Measurements from ENCODE around the gene SMIM35. TPM values are rescaled to one million over a fixed set of nuclear protein-coding genes. Genes with fewer than 3 reads are reported as not detected.

The SMIM35 gene
- total and polyA plus RNA-seq, 4 donors: 0.06 to 0.17 (median 0.11) TPM

DNA sequence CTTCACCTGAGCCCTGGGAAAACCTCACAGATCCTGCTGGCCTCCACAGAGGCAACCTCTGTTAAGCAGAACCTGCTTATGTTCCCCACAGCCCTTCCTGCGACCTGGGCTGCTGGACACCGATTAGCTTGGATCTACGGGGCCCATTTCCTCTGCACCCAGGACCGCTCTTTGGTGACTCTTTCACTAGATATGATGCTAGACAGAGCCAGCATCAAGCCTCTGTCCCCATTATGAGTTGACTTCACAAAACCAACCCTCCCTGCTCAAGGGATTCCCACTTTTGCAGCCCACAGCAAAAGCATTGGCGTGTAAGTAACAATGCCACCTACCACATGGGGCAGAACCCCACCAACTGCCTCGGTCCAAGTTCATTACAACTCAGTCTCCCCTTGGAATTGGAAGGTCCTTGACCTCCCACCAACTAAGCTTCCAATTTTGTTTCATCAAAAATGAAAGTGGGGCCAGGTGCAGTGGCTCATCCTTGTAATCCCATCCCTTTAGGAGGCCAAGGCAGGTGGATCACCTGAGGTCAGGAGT, 25.1 kb downstream of the SMIM35 start:
- ATAC-seq (ENCODE audit: insufficient read depth, low FRiP score): no peak
- H3K9ac ChIP-seq (ENCODE audit: insufficient read depth in 1 of 2, low read length in 2 of 2): no peak overlapping the region
- H3K4me3 ChIP-seq: no peak overlapping the region
- no peaks in the 10 kb centered on the region for H3K4me1 ChIP-seq (ENCODE audit: control insufficient read depth in 5 of 5, insufficient read depth in 5 of 5, low read length in 5 of 5)
- no peaks in the 10 kb centered on the region for H3K36me3 ChIP-seq (ENCODE audit: control insufficient read depth in 4 of 4, insufficient read depth in 4 of 4, low read length in 4 of 4)
- no peak overlapping the region for H3K27ac ChIP-seq (ENCODE audit: low read depth in 1 of 2, low read length in 1 of 2)
- TF ChIP-seq, protein P1, sequence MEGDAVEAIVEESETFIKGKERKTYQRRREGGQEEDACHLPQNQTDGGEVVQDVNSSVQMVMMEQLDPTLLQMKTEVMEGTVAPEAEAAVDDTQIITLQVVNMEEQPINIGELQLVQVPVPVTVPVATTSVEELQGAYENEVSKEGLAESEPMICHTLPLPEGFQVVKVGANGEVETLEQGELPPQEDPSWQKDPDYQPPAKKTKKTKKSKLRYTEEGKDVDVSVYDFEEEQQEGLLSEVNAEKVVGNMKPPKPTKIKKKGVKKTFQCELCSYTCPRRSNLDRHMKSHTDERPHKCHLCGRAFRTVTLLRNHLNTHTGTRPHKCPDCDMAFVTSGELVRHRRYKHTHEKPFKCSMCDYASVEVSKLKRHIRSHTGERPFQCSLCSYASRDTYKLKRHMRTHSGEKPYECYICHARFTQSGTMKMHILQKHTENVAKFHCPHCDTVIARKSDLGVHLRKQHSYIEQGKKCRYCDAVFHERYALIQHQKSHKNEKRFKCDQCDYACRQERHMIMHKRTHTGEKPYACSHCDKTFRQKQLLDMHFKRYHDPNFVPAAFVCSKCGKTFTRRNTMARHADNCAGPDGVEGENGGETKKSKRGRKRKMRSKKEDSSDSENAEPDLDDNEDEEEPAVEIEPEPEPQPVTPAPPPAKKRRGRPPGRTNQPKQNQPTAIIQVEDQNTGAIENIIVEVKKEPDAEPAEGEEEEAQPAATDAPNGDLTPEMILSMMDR (IDR thresholded peaks at IDR 0.05; ENCODE audit: control extremely low read depth, extremely low read depth): no peak
- no peak for DNase-seq
- 82 to 85% methylated on average over 6 of the region's 6 CpGs for WGBS, 2 donors
- H3K27me3 ChIP-seq (ENCODE audit: control insufficient read depth in 3 of 3, insufficient read depth in 3 of 3, low read length in 2 of 3): no peaks in the 10 kb centered on the region
- H3K9me3 ChIP-seq (ENCODE audit: control insufficient read depth in 4 of 4, insufficient read depth in 3 of 4, low read length in 3 of 4): no peaks in the 10 kb centered on the region

DNA sequence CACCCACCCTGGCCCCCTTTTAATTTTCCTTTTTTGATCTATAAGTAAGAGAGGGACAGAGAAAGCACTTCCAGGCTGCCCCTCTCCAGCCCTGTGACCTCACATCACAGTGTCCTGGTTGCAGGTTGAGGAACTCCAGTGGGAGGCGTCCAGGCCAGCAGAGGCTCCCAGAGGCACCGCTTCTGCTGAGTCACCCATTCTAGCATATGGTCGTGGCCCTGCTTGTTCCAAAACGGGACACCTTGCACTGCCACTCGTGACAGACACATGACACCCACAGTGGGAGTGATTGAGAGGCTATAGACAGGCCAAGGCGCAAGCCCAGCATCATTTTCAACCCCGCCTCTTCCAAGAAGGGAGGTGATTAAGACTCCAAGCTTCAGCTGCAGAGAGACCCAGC, 25.9 kb downstream of the SMIM35 start:
- 56 to 57% methylated on average over 7 of the region's 7 CpGs for WGBS, 2 donors
- Histone ChIP-seq H3K27ac (ENCODE audit: low read depth in 1 of 2, low read length in 1 of 2) (no peak overlapping the region), H3K9ac (ENCODE audit: insufficient read depth in 1 of 2, low read length in 2 of 2) (no peak overlapping the region), H3K4me3 (no peak overlapping the region), H3K27me3 (ENCODE audit: control insufficient read depth in 3 of 3, insufficient read depth in 3 of 3, low read length in 2 of 3) (no peaks in the 10 kb centered on the region), H3K4me1 (ENCODE audit: control insufficient read depth in 5 of 5, insufficient read depth in 5 of 5, low read length in 5 of 5) (no peaks in the 10 kb centered on the region), H3K36me3 (ENCODE audit: control insufficient read depth in 4 of 4, insufficient read depth in 4 of 4, low read length in 4 of 4) (no peaks in the 10 kb centered on the region), H3K9me3 (ENCODE audit: control insufficient read depth in 4 of 4, insufficient read depth in 3 of 4, low read length in 3 of 4) (no peaks in the 10 kb centered on the region)
- TF ChIP-seq, protein P1 (IDR thresholded peaks at IDR 0.05; ENCODE audit: control extremely low read depth, extremely low read depth): no peak
- DNase-seq: no peak
- ATAC-seq (ENCODE audit: insufficient read depth, low FRiP score): no peak

GRCh38 chr11:118060081-118060661, 26.6 kb downstream of the SMIM35 start:
- Histone ChIP-seq H3K36me3 (ENCODE audit: control insufficient read depth in 4 of 4, insufficient read depth in 4 of 4, low read length in 4 of 4) (no peaks in the 10 kb centered on the region), H3K27me3 (ENCODE audit: control insufficient read depth in 3 of 3, insufficient read depth in 3 of 3, low read length in 2 of 3) (no peaks in the 10 kb centered on the region), H3K4me3 (no peak overlapping the region), H3K27ac (ENCODE audit: low read depth in 1 of 2, low read length in 1 of 2) (no peak overlapping the region), H3K4me1 (ENCODE audit: control insufficient read depth in 5 of 5, insufficient read depth in 5 of 5, low read length in 5 of 5) (no peaks in the 10 kb centered on the region), H3K9ac (ENCODE audit: insufficient read depth in 1 of 2, low read length in 2 of 2) (no peak overlapping the region), H3K9me3 (ENCODE audit: control insufficient read depth in 4 of 4, insufficient read depth in 3 of 4, low read length in 3 of 4) (no peaks in the 10 kb centered on the region)
- no peak for ATAC-seq (ENCODE audit: insufficient read depth, low FRiP score)
- WGBS, 2 donors: 90 to 93% methylated on average over 10 of the region's 10 CpGs
- DNase-seq: no peak
- TF ChIP-seq, protein P1 (IDR thresholded peaks at IDR 0.05; ENCODE audit: control extremely low read depth, extremely low read depth): no peak

All from lung (tissue), 12 donors.